K562 (cell line): ENCODE measurements around the gene PNPLA8. TPM values are rescaled to one million over a fixed set of nuclear protein-coding genes. Genes with fewer than 3 reads are reported as not detected.

ENCODE experiments used
- E2F3 ChIP-seq: fragments of 250-450 bp; sonication (Bioruptor Pico); IDR thresholded peaks from 2 replicates; pipeline ENCODE4 v1.4.0; 2020; ENCODE audit warnings: mild to moderate bottlenecking
- E2F8 ChIP-seq: fragments of 450-650 bp; IDR thresholded peaks from 2 replicates; pipeline ENCODE4 v1.7.1; 2018; ENCODE audit warnings: mild to moderate bottlenecking, low read depth; ENCODE audit not compliant: partially characterized antibody
- ETV1 ChIP-seq: fragments of 450-650 bp; conservative IDR thresholded peaks from 2 replicates; pipeline ENCODE4 v1.6.1; 2016; ENCODE audit warnings: missing genetic modification characterization, control low read depth, low read depth, missing compliant biosample characterization
- FOXJ2 ChIP-seq: fragments of 200-800 bp; sonication (Bioruptor generic); IDR thresholded peaks from 2 replicates; pipeline ENCODE4 v1.6.1; 2016; ENCODE audit warnings: missing genetic modification characterization, missing compliant biosample characterization
- GATAD2A ChIP-seq: fragments of 450-650 bp; IDR thresholded peaks from 2 replicates; pipeline ENCODE4 v1.6.1; 2017
- HCFC1 ChIP-seq: IDR thresholded peaks from 2 replicates; pipeline ENCODE4 v1.6.1; 2012; ENCODE audit warnings: low read depth, low read length, improper control_type of control experiment
- HES1 ChIP-seq: fragments of 450-650 bp; IDR thresholded peaks from 2 replicates; pipeline ENCODE4 v1.6.1; 2016; ENCODE audit warnings: low read depth, mild to moderate bottlenecking, moderate library complexity
- HMGN3 ChIP-seq: IDR thresholded peaks from 2 replicates; pipeline ENCODE4 v1.6.1; 2011; ENCODE audit warnings: borderline replicate concordance, low read depth, mild to moderate bottlenecking, mixed read lengths, low read length; ENCODE audit not compliant: insufficient read length; ENCODE audit errors: extremely low read depth
- ID3 ChIP-seq, 2 experiments: fragments of 250-450 bp in 1 of 2; fragments of 450-650 bp in 1 of 2; sonication (Bioruptor Pico) in 1 of 2; IDR thresholded peaks; 2 replicates each; pipeline versions ENCODE4 v1.6.1 to v1.8.0; 2016 to 2021; ENCODE audit warnings: mild to moderate bottlenecking in 2 of 2, moderate library complexity in 2 of 2, missing compliant biosample characterization in 1 of 2, missing genetic modification characterization in 1 of 2
- KDM5B ChIP-seq: fragments of 200-600 bp; sonication (generic); IDR thresholded peaks from 2 replicates; pipeline ENCODE4 v1.6.1; 2012; ENCODE audit warnings: low read depth, mild to moderate bottlenecking, moderate library complexity, low read length, control low read depth, inconsistent platforms; ENCODE audit not compliant: insufficient replicate concordance
- KLF1 ChIP-seq: fragments of 450-650 bp; IDR thresholded peaks from 2 replicates; pipeline ENCODE4 v1.6.1; 2016; ENCODE audit warnings: missing genetic modification characterization, missing compliant biosample characterization
- MXI1 ChIP-seq: IDR thresholded peaks from 2 replicates; pipeline ENCODE4 v1.6.1; 2011; ENCODE audit warnings: low read depth, mild to moderate bottlenecking, improper control_type of control experiment, low read length
- NKRF ChIP-seq: fragments of 450-650 bp; IDR thresholded peaks from 2 replicates; pipeline ENCODE4 v1.6.1; 2016; ENCODE audit warnings: borderline replicate concordance
- SMARCA4 ChIP-seq: fragments of 450-650 bp; IDR thresholded peaks from 2 replicates; pipeline ENCODE4 v1.6.1; 2016
- SNAPC5 ChIP-seq: fragments of 250-450 bp; sonication (Bioruptor Pico); IDR thresholded peaks from 2 replicates; pipeline ENCODE4 v1.8.0; 2021; ENCODE audit warnings: moderate library complexity, mild to moderate bottlenecking, inconsistent platforms
- ZBTB2 ChIP-seq: fragments of 450-650 bp; IDR thresholded peaks from 2 replicates; pipeline ENCODE4 v1.6.1; 2016; ENCODE audit warnings: antibody characterized with exemption
- ZNF165 ChIP-seq: fragments of 250-450 bp; sonication (Bioruptor Pico); IDR thresholded peaks from 2 replicates; pipeline ENCODE4 v1.4.0; 2020; ENCODE audit warnings: borderline replicate concordance
- ZNF511 ChIP-seq: sonication (generic); formaldehyde crosslinking; IDR thresholded peaks from 2 replicates; pipeline ENCODE4 v1.8.0; 2022; ENCODE audit warnings: mild to moderate bottlenecking, missing genetic modification reagents
- polyA plus RNA-seq, 8 experiments: library from polyadenylated mRNA; depleted of rRNA in 4 of 8; stranded (reverse) in 5 of 8; unstranded in 3 of 8; fragments of >200 nt; fragmentation: Nextera tagmentation in 2 of 8; fragmentation: Illumina TruSeq in 1 of 8; extraction: Ambion mirVana in 2 of 8; extraction: Trizol in 1 of 8; gene quantifications; 2 replicates each; pipeline versions ENCODE4 v1.2.1 to v1.2.3, GENCODE V29; 2011 to 2014; ENCODE audit warnings: inconsistent platforms in 1 of 8, missing spikeins in 1 of 8
- total RNA-seq, 7 experiments: library from RNA; depleted of rRNA in 6 of 7; stranded (reverse); fragments of >200 nt in 6 of 7; fragmentation: Illumina TruSeq in 2 of 7; extraction: Trizol in 2 of 7; gene quantifications; 2 replicates each; pipeline versions ENCODE4 v1.2.1 to v1.2.3, GENCODE V29; 2011 to 2021; ENCODE audit warnings: low replicate concordance in 1 of 7

The PNPLA8 gene
- total and polyA plus RNA-seq, 9 of the 15 experiments (the other 6 are each of a cell fraction or from before 2014, with no cell fraction given), result 12.8 to 27.6 (median 16.3) TPM

GRCh38 chr7:108525985-108526767, at the start of gene PNPLA8 (continued):
- TF ChIP-seq FOXJ2 (tag), result peak; percentile 80; the same call in 1 of the 2 replicates
- peak; percentile 70 for TF ChIP-seq SMARCA4
- no peak for TF ChIP-seq ID3 (CRISPR knock-in tag; IDR thresholded peaks at IDR 0.05)
- no peak for TF ChIP-seq ID3 (tag; IDR thresholded peaks at IDR 0.05)
- TF ChIP-seq E2F3, result peak; percentile 87; the same call in 1 of the 2 replicates
- TF ChIP-seq HES1, result peak; percentile 56; the same call in 1 of the 2 replicates
- peak; percentile 100 for TF ChIP-seq ZBTB2
- TF ChIP-seq HCFC1, result peak; percentile 53; the same call in 1 of the 2 replicates
- TF ChIP-seq ZNF165 (CRISPR knock-in tag), result 0 out of 2 replicates have a peak, but pooled peaks have one; percentile 59
- peak; percentile 94 for TF ChIP-seq KDM5B
- no peak for TF ChIP-seq SNAPC5 (CRISPR knock-in tag)
- TF ChIP-seq GATAD2A, result peak; percentile 72; the same call in 1 of the 2 replicates
- peak; percentile 98 for TF ChIP-seq HMGN3
- TF ChIP-seq KLF1, result peak; percentile 17; the same call in 1 of the 2 replicates
- peak; percentile 91 for TF ChIP-seq ETV1
- peak; percentile 98 for TF ChIP-seq E2F8
- peak; percentile 69 for TF ChIP-seq MXI1
- peak; percentile 95; the same call in 1 of the 2 replicates for TF ChIP-seq NKRF
- TF ChIP-seq ZNF511, result peak; percentile 92
